ENCODE results near the gene ALDH1A2.

- TF ChIP-seq CTCF (IDR thresholded peaks at IDR 0.05) (no peak), EP300 (IDR thresholded peaks at IDR 0.05) (no peak)
Observed at GRCh38 chr15:57910672-57911071, 154.8 kb downstream of the ALDH1A2 start.
